ENCODE data around the gene WWOX.

DNA sequence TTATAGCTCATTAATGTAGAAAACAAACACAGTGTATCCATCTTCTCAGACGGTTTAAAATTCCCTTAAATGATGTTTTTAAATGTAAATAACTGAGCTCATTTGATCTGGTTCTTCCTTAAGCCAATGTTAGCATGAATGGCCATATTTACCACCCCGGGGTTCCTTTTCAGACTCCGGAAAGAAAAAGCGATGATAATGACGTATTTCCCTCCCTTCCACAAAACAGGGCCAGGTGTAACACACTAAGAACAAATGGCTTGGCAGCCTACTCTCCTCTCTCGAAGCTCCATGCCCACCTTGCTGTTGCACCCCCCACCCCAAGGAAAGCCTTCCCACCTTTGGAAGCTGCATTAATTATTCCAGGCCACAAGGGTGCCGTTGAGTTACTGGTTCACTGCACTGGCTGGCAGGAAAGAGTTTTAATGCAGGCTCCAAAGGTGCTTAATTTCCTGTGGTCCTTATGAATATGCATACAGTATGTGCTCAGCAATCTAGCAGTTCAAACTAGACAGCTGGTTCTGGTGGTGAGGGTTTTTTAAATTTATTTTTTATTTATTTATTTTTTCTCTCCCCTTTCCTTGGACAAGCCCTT, 378.9 kb downstream of the WWOX start:
- TF ChIP-seq, protein P1, sequence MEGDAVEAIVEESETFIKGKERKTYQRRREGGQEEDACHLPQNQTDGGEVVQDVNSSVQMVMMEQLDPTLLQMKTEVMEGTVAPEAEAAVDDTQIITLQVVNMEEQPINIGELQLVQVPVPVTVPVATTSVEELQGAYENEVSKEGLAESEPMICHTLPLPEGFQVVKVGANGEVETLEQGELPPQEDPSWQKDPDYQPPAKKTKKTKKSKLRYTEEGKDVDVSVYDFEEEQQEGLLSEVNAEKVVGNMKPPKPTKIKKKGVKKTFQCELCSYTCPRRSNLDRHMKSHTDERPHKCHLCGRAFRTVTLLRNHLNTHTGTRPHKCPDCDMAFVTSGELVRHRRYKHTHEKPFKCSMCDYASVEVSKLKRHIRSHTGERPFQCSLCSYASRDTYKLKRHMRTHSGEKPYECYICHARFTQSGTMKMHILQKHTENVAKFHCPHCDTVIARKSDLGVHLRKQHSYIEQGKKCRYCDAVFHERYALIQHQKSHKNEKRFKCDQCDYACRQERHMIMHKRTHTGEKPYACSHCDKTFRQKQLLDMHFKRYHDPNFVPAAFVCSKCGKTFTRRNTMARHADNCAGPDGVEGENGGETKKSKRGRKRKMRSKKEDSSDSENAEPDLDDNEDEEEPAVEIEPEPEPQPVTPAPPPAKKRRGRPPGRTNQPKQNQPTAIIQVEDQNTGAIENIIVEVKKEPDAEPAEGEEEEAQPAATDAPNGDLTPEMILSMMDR (conservative IDR thresholded peaks at IDR 0.05; ENCODE audit: low read depth, low read length) = no peak
- TF ChIP-seq EZH2 (IDR thresholded peaks at IDR 0.05; ENCODE audit: low read length, unreplicated experiment) (no peak), EZH2phosphoT487 (IDR thresholded peaks at IDR 0.05; ENCODE audit: borderline replicate concordance, low read length) (no peak)
